Mucosa of rectum (tissue), 2 donors: Measurements from ENCODE around the gene ZNF140.

Source experiments
- H3K27ac ChIP-seq, 2 donors: one replicate each; pipeline ENCODE4 v1.7.0; 2013; ENCODE audit warnings: inconsistent platforms in 2 of 2, low read depth in 2 of 2, low read length in 2 of 2
- H3K27me3 ChIP-seq, 2 donors: one replicate each; pipeline ENCODE4 v1.7.0; 2013; ENCODE audit warnings: low read length in 2 of 2; ENCODE audit not compliant: control insufficient read depth in 2 of 2, insufficient read depth in 2 of 2
- H3K36me3 ChIP-seq, 2 donors: one replicate each; pipeline ENCODE4 v1.7.0; 2013; ENCODE audit warnings: low read length in 2 of 2; ENCODE audit not compliant: control insufficient read depth in 2 of 2, insufficient read depth in 2 of 2
- H3K4me1 ChIP-seq, 2 donors: one replicate each; pipeline ENCODE4 v1.7.0; 2013; ENCODE audit warnings: low read length in 2 of 2, mild to moderate bottlenecking in 1 of 2; ENCODE audit not compliant: control insufficient read depth in 2 of 2, insufficient read depth in 2 of 2
- H3K4me3 ChIP-seq, 2 donors: one replicate each; pipeline ENCODE4 v1.7.0; 2013; ENCODE audit warnings: low read length in 2 of 2
- H3K9ac ChIP-seq, 2 donors: one replicate each; pipeline ENCODE4 v1.7.0; 2013; ENCODE audit warnings: low read length in 2 of 2, low read depth in 1 of 2, mild to moderate bottlenecking in 1 of 2
- H3K9me3 ChIP-seq, 2 donors: one replicate each; pipeline ENCODE4 v1.7.0; 2013; ENCODE audit warnings: low read length in 2 of 2; ENCODE audit not compliant: control insufficient read depth in 2 of 2
- donor health status: healthy.
- donor health status: Normal muscosa, but diverticular disease.

The ZNF140 gene

GRCh38 chr12:133080368-133081158, at the start of gene ZNF140:
TSS of gene ZNF140 (plus strand) at chr12:133080923. CDS start at chr12:133081321, 398 bp downstream.
- peaks cover 48 to 49% of the 10 kb centered on the region in 2 donors for H3K9me3 ChIP-seq
- H3K36me3 ChIP-seq: peaks cover 27 to 37% of the 10 kb centered on the region in 2 donors
- peaks cover 0 to 11% of the 10 kb centered on the region in 2 donors for H3K4me1 ChIP-seq
- H3K4me3 ChIP-seq: peak within 1 kb of the TSS; percentile 87 to 96
- H3K27ac ChIP-seq: peak within 1 kb of the TSS; percentile 99
- peak within 1 kb of the TSS; percentile 90 for H3K9ac ChIP-seq
- no peaks in the 10 kb centered on the region for H3K27me3 ChIP-seq

GRCh38 chr12:133037207-133038005, 43.3 kb upstream of the ZNF140 start, which contains the start of gene ZNF84:
TSS of gene ZNF84 (plus strand) at chr12:133037509. CDS start at chr12:133041468, 3,959 bp downstream.
- peak within 1 kb of the TSS; percentile 83 to 90 for H3K4me3 ChIP-seq
- peaks cover 16 to 17% of the 10 kb centered on the region in 2 donors for H3K36me3 ChIP-seq
- H3K9me3 ChIP-seq: peaks cover 24 to 30% of the 10 kb centered on the region in 2 donors
- peaks cover 0 to 3% of the 10 kb centered on the region in 2 donors for H3K4me1 ChIP-seq
- H3K9ac ChIP-seq: peak within 1 kb of the TSS; percentile 71 to 91
- H3K27me3 ChIP-seq: no peaks in the 10 kb centered on the region
- H3K27ac ChIP-seq: peak within 1 kb of the TSS; percentile 91 to 94

- peaks cover 23 to 25% of the 10 kb centered on the region in 2 donors for H3K36me3 ChIP-seq
- peaks cover 30 to 35% of the 10 kb centered on the region in 2 donors for H3K9me3 ChIP-seq
- H3K4me1 ChIP-seq: peaks cover 0 to 3% of the 10 kb centered on the region in 2 donors
- H3K4me3 ChIP-seq: peak overlapping the region; percentile 83 to 90
- peak overlapping the region in 1 of 2 donors; percentile 91 for H3K27ac ChIP-seq
- no peaks in the 10 kb centered on the region for H3K27me3 ChIP-seq
- H3K9ac ChIP-seq: peak overlapping the region; percentile 71 to 91
Measured at GRCh38 chr12:133038118-133038709, 42.5 kb upstream of the ZNF140 start.

GRCh38 chr12:133046698-133047097, 34.0 kb upstream of the ZNF140 start:
- Histone ChIP-seq H3K9me3 (peaks cover 75 to 83% of the 10 kb centered on the region in 2 donors), H3K27me3 (no peaks in the 10 kb centered on the region), H3K27ac (no peak overlapping the region), H3K36me3 (peaks cover 73 to 74% of the 10 kb centered on the region in 2 donors), H3K4me1 (no peaks in the 10 kb centered on the region), H3K4me3 (no peak overlapping the region), H3K9ac (no peak overlapping the region)

GRCh38 chr12:133057446-133057845, 23.3 kb upstream of the ZNF140 start:
- no peak overlapping the region for H3K9ac ChIP-seq
- peaks cover 77% of the 10 kb centered on the region in 2 donors for H3K9me3 ChIP-seq
- no peak overlapping the region for H3K27ac ChIP-seq
- H3K36me3 ChIP-seq: peaks cover 30 to 34% of the 10 kb centered on the region in 2 donors
- H3K27me3 ChIP-seq: no peaks in the 10 kb centered on the region
- no peaks in the 10 kb centered on the region for H3K4me1 ChIP-seq
- peak overlapping the region in 1 of 2 donors; percentile 23 for H3K4me3 ChIP-seq

GRCh38 chr12:133058203-133059113, 22.3 kb upstream of the ZNF140 start:
- no peak overlapping the region for H3K27ac ChIP-seq
- no peaks in the 10 kb centered on the region for H3K27me3 ChIP-seq
- H3K4me3 ChIP-seq: peak overlapping the region; percentile 34 to 45
- H3K9ac ChIP-seq: no peak overlapping the region
- H3K4me1 ChIP-seq: no peaks in the 10 kb centered on the region
- H3K36me3 ChIP-seq: peaks cover 20 to 24% of the 10 kb centered on the region in 2 donors
- H3K9me3 ChIP-seq: peaks cover 77% of the 10 kb centered on the region in 2 donors

- H3K27ac ChIP-seq: no peak overlapping the region
- peak overlapping the region in 1 of 2 donors; percentile 2 for H3K4me3 ChIP-seq
- no peaks in the 10 kb centered on the region for H3K4me1 ChIP-seq
- no peaks in the 10 kb centered on the region for H3K27me3 ChIP-seq
- H3K36me3 ChIP-seq: peaks cover 6 to 12% of the 10 kb centered on the region in 2 donors
- H3K9ac ChIP-seq: no peak overlapping the region
- peaks cover 83 to 87% of the 10 kb centered on the region in 2 donors for H3K9me3 ChIP-seq
Measured at GRCh38 chr12:133061954-133062353, 18.8 kb upstream of the ZNF140 start.

GRCh38 chr12:133063556-133063955, 17.2 kb upstream of the ZNF140 start:
- no peaks in the 10 kb centered on the region for H3K27me3 ChIP-seq
- peaks cover 0 to 2% of the 10 kb centered on the region in 2 donors for H3K36me3 ChIP-seq
- H3K4me1 ChIP-seq: no peaks in the 10 kb centered on the region
- H3K27ac ChIP-seq: no peak overlapping the region
- no peak overlapping the region for H3K9ac ChIP-seq
- H3K9me3 ChIP-seq: peaks cover 79 to 82% of the 10 kb centered on the region in 2 donors
- H3K4me3 ChIP-seq: peak overlapping the region in 1 of 2 donors; percentile 42

- Histone ChIP-seq H3K27ac (no peak overlapping the region), H3K4me1 (no peaks in the 10 kb centered on the region), H3K36me3 (no peaks in the 10 kb centered on the region), H3K9ac (no peak overlapping the region), H3K27me3 (no peaks in the 10 kb centered on the region), H3K9me3 (peaks cover 20 to 36% of the 10 kb centered on the region in 2 donors), H3K4me3 (no peak overlapping the region)
Measured at GRCh38 chr12:133073836-133074235, 6.9 kb upstream of the ZNF140 start.
